Neural crest cell (in vitro differentiated cells): Measurements from ENCODE around the gene RASD1. TPM values are rescaled to one million over a fixed set of nuclear protein-coding genes. Genes with fewer than 3 reads are reported as not detected.

Source experiments
- DNase-seq: peaks from one replicate; pipeline ENCODE4 v3.0.0; 2021; ENCODE audit warnings: low read depth, mixed read lengths, low spot score
- H3K27ac Mint-ChIP-seq: one replicate; pipeline ENCODE4 v1.8.0; 2021; ENCODE audit warnings: mild to moderate bottlenecking, mixed read lengths; ENCODE audit not compliant: unreplicated experiment
- H3K27me3 Mint-ChIP-seq: 2 replicates; pipeline ENCODE4 v1.8.0; 2021; ENCODE audit warnings: low read depth, mild to moderate bottlenecking, mixed read lengths
- H3K36me3 Mint-ChIP-seq: 2 replicates; pipeline ENCODE4 v1.8.0; 2021; ENCODE audit warnings: low read depth, mild to moderate bottlenecking, mixed read lengths
- H3K4me1 Mint-ChIP-seq: 2 replicates; pipeline ENCODE4 v1.8.0; 2021; ENCODE audit warnings: mixed read lengths
- H3K4me3 Mint-ChIP-seq: one replicate; pipeline ENCODE4 v1.8.0; 2021; ENCODE audit warnings: mild to moderate bottlenecking, mixed read lengths
- H3K9me3 Mint-ChIP-seq: 2 replicates; pipeline ENCODE4 v1.8.0; 2021; ENCODE audit warnings: mixed read lengths
- CTCF ChIP-seq: fragments of 200-600 bp; sonication (generic); conservative IDR thresholded peaks from 2 replicates; pipeline ENCODE4 v1.5.0; 2021; ENCODE audit warnings: antibody characterized with exemption, mild to moderate bottlenecking
- total RNA-seq: library from RNA; stranded (reverse); gene quantifications from 2 replicates; pipeline ENCODE4 v1.2.1, GENCODE V29; 2021

RASD1 gene
- total RNA-seq, 1 donor from 2014 or later: 8.0 TPM

- H3K36me3 Mint-ChIP-seq: no peaks in the 10 kb centered on the region
- H3K4me3 Mint-ChIP-seq: no peak overlapping the region
- no peaks in the 10 kb centered on the region for H3K27me3 Mint-ChIP-seq
- H3K27ac Mint-ChIP-seq: no peak overlapping the region
- no peaks in the 10 kb centered on the region for H3K9me3 Mint-ChIP-seq
- TF ChIP-seq CTCF: no peak
- DNase-seq: no peak
- peaks cover 5% of the 10 kb centered on the region for H3K4me1 Mint-ChIP-seq
These were observed 11.3 kb upstream of the RASD1 start for GRCh38 chr17:17507465-17508011.

- H3K9me3 Mint-ChIP-seq: no peaks in the 10 kb centered on the region
- TF ChIP-seq CTCF: no peak
- H3K4me1 Mint-ChIP-seq: peaks cover 5% of the 10 kb centered on the region
- no peaks in the 10 kb centered on the region for H3K27me3 Mint-ChIP-seq
- H3K27ac Mint-ChIP-seq: no peak overlapping the region
- no peak for DNase-seq
- no peaks in the 10 kb centered on the region for H3K36me3 Mint-ChIP-seq
- no peak overlapping the region for H3K4me3 Mint-ChIP-seq
These were observed 10.8 kb upstream of the RASD1 start for GRCh38 chr17:17506893-17507464.

- H3K36me3 Mint-ChIP-seq: no peaks in the 10 kb centered on the region
- no peak for DNase-seq
- H3K27me3 Mint-ChIP-seq: no peaks in the 10 kb centered on the region
- H3K4me1 Mint-ChIP-seq: peaks cover 5% of the 10 kb centered on the region
- H3K4me3 Mint-ChIP-seq: no peak overlapping the region
- TF ChIP-seq CTCF: no peak
- no peaks in the 10 kb centered on the region for H3K9me3 Mint-ChIP-seq
- no peak overlapping the region for H3K27ac Mint-ChIP-seq
These were observed 10.1 kb upstream of the RASD1 start for GRCh38 chr17:17506181-17506741.

- no peak for TF ChIP-seq CTCF
- Mint-ChIP-seq H3K27ac (no peak overlapping the region), H3K4me1 (peaks cover 5% of the 10 kb centered on the region), H3K27me3 (peaks cover 2% of the 10 kb centered on the region), H3K4me3 (no peak overlapping the region), H3K36me3 (no peaks in the 10 kb centered on the region), H3K9me3 (no peaks in the 10 kb centered on the region)
- DNase-seq: no peak
These were observed 9.5 kb upstream of the RASD1 start for GRCh38 chr17:17505610-17506171.

- no peaks in the 10 kb centered on the region for H3K36me3 Mint-ChIP-seq
These were observed 9.0 kb upstream of the RASD1 start for GRCh38 chr17:17505151-17505550.

More at GRCh38 chr17:17505151-17505550, 9.0 kb upstream of the RASD1 start:
- Mint-ChIP-seq H3K4me3 (no peak overlapping the region), H3K9me3 (no peaks in the 10 kb centered on the region), H3K27me3 (peaks cover 2% of the 10 kb centered on the region), H3K27ac (no peak overlapping the region), H3K4me1 (peaks cover 5% of the 10 kb centered on the region)
- TF ChIP-seq CTCF: no peak
- DNase-seq: no peak
